ENCODE results near the gene ACTR6. TPM values are rescaled to one million over a fixed set of nuclear protein-coding genes. Genes with fewer than 3 reads are reported as not detected.

Gene ACTR6
- total RNA-seq, 1 donor from 2014 or later: 29.7 TPM

GRCh38 chr12:100201604-100202423 lies 1.2 kb downstream of the ACTR6 start:
- H3K4me3 Mint-ChIP-seq (ENCODE audit: low read depth): peak overlapping the region; percentile 99
- peaks cover 12% of the 10 kb centered on the region for H3K4me1 Mint-ChIP-seq (ENCODE audit: low read depth)
- peaks cover 2% of the 10 kb centered on the region for H3K36me3 Mint-ChIP-seq (ENCODE audit: insufficient read depth)
- TF ChIP-seq, protein P1, sequence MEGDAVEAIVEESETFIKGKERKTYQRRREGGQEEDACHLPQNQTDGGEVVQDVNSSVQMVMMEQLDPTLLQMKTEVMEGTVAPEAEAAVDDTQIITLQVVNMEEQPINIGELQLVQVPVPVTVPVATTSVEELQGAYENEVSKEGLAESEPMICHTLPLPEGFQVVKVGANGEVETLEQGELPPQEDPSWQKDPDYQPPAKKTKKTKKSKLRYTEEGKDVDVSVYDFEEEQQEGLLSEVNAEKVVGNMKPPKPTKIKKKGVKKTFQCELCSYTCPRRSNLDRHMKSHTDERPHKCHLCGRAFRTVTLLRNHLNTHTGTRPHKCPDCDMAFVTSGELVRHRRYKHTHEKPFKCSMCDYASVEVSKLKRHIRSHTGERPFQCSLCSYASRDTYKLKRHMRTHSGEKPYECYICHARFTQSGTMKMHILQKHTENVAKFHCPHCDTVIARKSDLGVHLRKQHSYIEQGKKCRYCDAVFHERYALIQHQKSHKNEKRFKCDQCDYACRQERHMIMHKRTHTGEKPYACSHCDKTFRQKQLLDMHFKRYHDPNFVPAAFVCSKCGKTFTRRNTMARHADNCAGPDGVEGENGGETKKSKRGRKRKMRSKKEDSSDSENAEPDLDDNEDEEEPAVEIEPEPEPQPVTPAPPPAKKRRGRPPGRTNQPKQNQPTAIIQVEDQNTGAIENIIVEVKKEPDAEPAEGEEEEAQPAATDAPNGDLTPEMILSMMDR (IDR thresholded peaks at IDR 0.05; ENCODE audit: unreplicated experiment): no peak
- DNase-seq (ENCODE audit: low spot score, unreplicated experiment): no peak
- H3K9me3 Mint-ChIP-seq (ENCODE audit: low read depth): no peaks in the 10 kb centered on the region
- peak overlapping the region; percentile 95 for H3K27ac Mint-ChIP-seq
- H3K27me3 Mint-ChIP-seq: no peaks in the 10 kb centered on the region

GRCh38 chr12:100207311-100207710 lies 6.7 kb downstream of the ACTR6 start:
- no peaks in the 10 kb centered on the region for H3K4me1 Mint-ChIP-seq (ENCODE audit: low read depth)
- peaks cover 12% of the 10 kb centered on the region for H3K36me3 Mint-ChIP-seq (ENCODE audit: insufficient read depth)
- no peak for DNase-seq (ENCODE audit: low spot score, unreplicated experiment)
- no peaks in the 10 kb centered on the region for H3K27me3 Mint-ChIP-seq
- TF ChIP-seq, protein P1 (IDR thresholded peaks at IDR 0.05; ENCODE audit: unreplicated experiment): no peak
- H3K27ac Mint-ChIP-seq: no peak overlapping the region
- no peaks in the 10 kb centered on the region for H3K9me3 Mint-ChIP-seq (ENCODE audit: low read depth)
- H3K4me3 Mint-ChIP-seq (ENCODE audit: low read depth): no peak overlapping the region

- H3K27me3 Mint-ChIP-seq: no peaks in the 10 kb centered on the region
- no peaks in the 10 kb centered on the region for H3K9me3 Mint-ChIP-seq (ENCODE audit: low read depth)
- peaks cover 8% of the 10 kb centered on the region for H3K4me1 Mint-ChIP-seq (ENCODE audit: low read depth)
- H3K36me3 Mint-ChIP-seq (ENCODE audit: insufficient read depth): peaks cover 13% of the 10 kb centered on the region
- H3K4me3 Mint-ChIP-seq (ENCODE audit: low read depth): no peak overlapping the region
- no peak for DNase-seq (ENCODE audit: low spot score, unreplicated experiment)
- no peak overlapping the region for H3K27ac Mint-ChIP-seq
- TF ChIP-seq, protein P1 (IDR thresholded peaks at IDR 0.05; ENCODE audit: unreplicated experiment): no peak
These were observed 8.2 kb downstream of the ACTR6 start for GRCh38 chr12:100208834-100209233.

DNA sequence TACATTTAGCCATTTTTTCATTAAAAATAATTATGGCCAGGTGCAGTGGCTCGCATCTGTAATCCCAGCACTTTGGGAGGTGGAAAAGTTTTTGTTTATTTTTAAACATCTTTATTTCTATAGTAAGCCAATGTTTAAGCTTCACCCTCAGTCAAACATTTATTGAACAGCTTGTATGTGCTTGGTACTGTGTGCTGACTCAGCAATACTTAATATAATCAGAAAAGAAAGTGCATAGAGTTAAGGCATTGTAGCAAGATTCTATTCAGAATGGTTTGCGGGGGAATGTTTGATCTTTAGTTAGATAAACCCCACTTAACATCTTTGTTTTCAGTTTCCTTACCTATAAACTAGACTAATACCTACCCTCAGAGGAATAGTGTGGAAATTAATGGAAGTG lies 11.1 kb downstream of the ACTR6 start:
- no peak overlapping the region for H3K27ac Mint-ChIP-seq
- no peak overlapping the region for H3K4me3 Mint-ChIP-seq (ENCODE audit: low read depth)
- H3K27me3 Mint-ChIP-seq: no peaks in the 10 kb centered on the region
- DNase-seq (ENCODE audit: low spot score, unreplicated experiment): no peak
- TF ChIP-seq, protein P1 (IDR thresholded peaks at IDR 0.05; ENCODE audit: unreplicated experiment): no peak
- H3K9me3 Mint-ChIP-seq (ENCODE audit: low read depth): peaks cover 3% of the 10 kb centered on the region
- H3K36me3 Mint-ChIP-seq (ENCODE audit: insufficient read depth): peaks cover 25% of the 10 kb centered on the region
- H3K4me1 Mint-ChIP-seq (ENCODE audit: low read depth): peaks cover 13% of the 10 kb centered on the region

- TF ChIP-seq, protein P1 (IDR thresholded peaks at IDR 0.05; ENCODE audit: unreplicated experiment): no peak
- Mint-ChIP-seq H3K4me3 (ENCODE audit: low read depth) (no peak overlapping the region), H3K36me3 (ENCODE audit: insufficient read depth) (peaks cover 28% of the 10 kb centered on the region), H3K9me3 (ENCODE audit: low read depth) (peaks cover 3% of the 10 kb centered on the region), H3K27ac (peak overlapping the region; percentile 62), H3K27me3 (no peaks in the 10 kb centered on the region), H3K4me1 (ENCODE audit: low read depth) (peaks cover 13% of the 10 kb centered on the region)
- DNase-seq (ENCODE audit: low spot score, unreplicated experiment): no peak
These were observed 12.6 kb downstream of the ACTR6 start for GRCh38 chr12:100213016-100213891.

Measured in progenitor cell of endocrine pancreas (in vitro differentiated cells).